Stomach (tissue), 4 donors: ENCODE results near the gene KRT9.

Experiments
- CTCF ChIP-seq, 7 experiments: fragments of 450-650 bp in 4 of 7; fragments of 200-600 bp in 3 of 7; sonication (generic) in 3 of 7; IDR thresholded peaks; one replicate each; pipeline ENCODE4 v1.5.1; 2016 to 2019; ENCODE audit warnings: antibody characterized with exemption in 7 of 7, control low read depth in 2 of 7, mild to moderate bottlenecking in 1 of 7
- POLR2AphosphoS5 ChIP-seq, 3 donors: sonication (generic); formaldehyde crosslinking; IDR thresholded peaks; one replicate each; pipeline ENCODE4 v1.6.1; 2016; ENCODE audit warnings: antibody characterized with exemption in 3 of 3

GRCh38 chr17:41518789-41519449 is 52.9 kb downstream of the KRT9 start, which contains the start of gene KRT15:
- TF ChIP-seq CTCF (IDR thresholded peaks at IDR 0.05): no peak
- TF ChIP-seq POLR2AphosphoS5 (IDR thresholded peaks at IDR 0.05): no peak
